Skin epidermis (tissue), 12 donors: Measurements from ENCODE around the gene UAP1.

Experiments
- H3K27ac ChIP-seq, 21 experiments: fragments of 200-600 bp; sonication (generic) in 11 of 21; one replicate each; pipeline ENCODE4 v1.5.0; 2020; ENCODE audit warnings: mild to moderate bottlenecking in 3 of 21, inconsistent platforms in 2 of 21, moderate library complexity in 2 of 21
- H3K4me3 ChIP-seq, 7 experiments: fragments of 200-600 bp; sonication (generic) in 2 of 7; one replicate each; pipeline ENCODE4 v1.5.0; 2020; ENCODE audit warnings: inconsistent platforms in 2 of 7, mild to moderate bottlenecking in 2 of 7, moderate library complexity in 1 of 7

Gene UAP1

DNA sequence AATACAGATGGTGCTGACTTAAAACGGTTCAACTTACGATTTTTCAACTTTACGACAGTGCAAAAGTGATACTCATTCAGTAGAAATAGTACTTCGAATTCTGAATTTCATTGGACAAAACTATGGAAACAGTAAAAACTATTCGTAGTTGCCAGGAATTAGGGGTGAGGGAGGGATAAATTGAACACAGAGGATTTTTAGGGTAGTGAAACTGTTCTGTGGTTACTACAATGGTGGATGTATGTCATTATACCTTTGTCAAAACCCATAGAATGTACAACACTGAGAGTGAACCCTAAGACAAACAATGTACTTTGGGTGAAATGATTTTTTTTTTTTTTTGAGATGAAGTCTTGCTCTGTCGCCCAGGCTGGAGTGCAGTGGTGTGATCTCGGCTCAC is 78.2 kb downstream of the UAP1 start:
- Histone ChIP-seq H3K4me3 (no peak overlapping the region), H3K27ac (no peak overlapping the region)

GRCh38 chr1:162641114-162641513 is 79.6 kb downstream of the UAP1 start:
- Histone ChIP-seq H3K27ac (no peak overlapping the region), H3K4me3 (no peak overlapping the region)

GRCh38 chr1:162644986-162645314 is 83.4 kb downstream of the UAP1 start:
- no peak overlapping the region for H3K27ac ChIP-seq
- no peak overlapping the region for H3K4me3 ChIP-seq

DNA sequence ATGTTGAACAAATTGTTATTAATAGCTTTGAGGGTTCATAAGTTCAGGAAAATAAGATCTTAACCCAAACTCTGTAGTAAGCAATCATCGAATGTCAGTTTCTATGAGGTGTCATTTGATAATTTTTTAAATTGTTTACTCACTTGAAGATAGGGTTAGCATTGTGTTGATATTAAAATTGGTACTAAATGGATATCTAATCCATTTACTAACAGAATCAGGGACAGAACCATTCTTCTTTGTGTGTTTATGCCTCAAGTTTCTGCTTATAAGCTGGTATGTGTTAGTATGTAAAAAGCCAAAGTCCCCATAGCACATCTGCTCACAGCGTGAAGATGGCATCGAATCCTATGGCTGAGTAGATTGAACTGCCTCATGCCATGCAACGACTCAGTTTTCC is 84.1 kb downstream of the UAP1 start:
- no peak overlapping the region for H3K4me3 ChIP-seq
- H3K27ac ChIP-seq, result no peak overlapping the region

GRCh38 chr1:162649583-162649982 is 88.1 kb downstream of the UAP1 start:
- Histone ChIP-seq H3K27ac (no peak overlapping the region), H3K4me3 (no peak overlapping the region)
